HepG2 (cell line): ENCODE measurements around the gene MARS1. TPM values are rescaled to one million over a fixed set of nuclear protein-coding genes. Genes with fewer than 3 reads are reported as not detected.

Experiments
- ARID2 ChIP-seq: sonication (generic); formaldehyde crosslinking; IDR thresholded peaks from 2 replicates; pipeline ENCODE4 v1.8.1; 2022; ENCODE audit warnings: mild to moderate bottlenecking, missing genetic modification reagents, borderline replicate concordance
- ATF6 ChIP-seq: sonication (generic); formaldehyde crosslinking; conservative IDR thresholded peaks from 2 replicates; pipeline ENCODE4 v1.4.0; 2020; ENCODE audit warnings: missing genetic modification reagents
- BRD4 ChIP-seq: sonication (generic); formaldehyde crosslinking; IDR thresholded peaks from 2 replicates; pipeline ENCODE4 v1.4.0; 2020; ENCODE audit warnings: missing genetic modification reagents
- CCAR2 ChIP-seq: fragments of 200-400 bp; formaldehyde crosslinking; optimal IDR thresholded peaks from 2 replicates; pipeline ENCODE3; 2018; ENCODE audit warnings: low read depth, mild to moderate bottlenecking, low read length, moderate library complexity
- GTF3A ChIP-seq: sonication (generic); formaldehyde crosslinking; conservative IDR thresholded peaks from 2 replicates; pipeline ENCODE4 v1.4.0; 2020; ENCODE audit warnings: mild to moderate bottlenecking, missing genetic modification reagents
- HMGXB4 ChIP-seq, 2 experiments: sonication (generic) in 1 of 2; formaldehyde crosslinking in 1 of 2; IDR thresholded peaks; 2 replicates each; pipeline versions ENCODE4 v1.4.0 to v1.6.1; 2018 to 2020; ENCODE audit warnings: missing genetic modification reagents in 2 of 2, borderline replicate concordance in 1 of 2, low read depth in 1 of 2, mild to moderate bottlenecking in 1 of 2, missing biosample characterization in 1 of 2
- HNF1B ChIP-seq: sonication (generic); formaldehyde crosslinking; IDR thresholded peaks from 2 replicates; pipeline ENCODE4 v1.5.1; 2020; ENCODE audit warnings: mild to moderate bottlenecking, moderate library complexity, missing genetic modification reagents
- IRF2 ChIP-seq: IDR thresholded peaks from 2 replicates; pipeline ENCODE4 v1.6.1; 2018; ENCODE audit warnings: missing genetic modification reagents, missing compliant biosample characterization
- KAT7 ChIP-seq: IDR thresholded peaks from 2 replicates; pipeline ENCODE4 v1.6.1; 2018; ENCODE audit warnings: borderline replicate concordance, missing compliant biosample characterization
- KLF9 ChIP-seq: IDR thresholded peaks from 2 replicates; pipeline ENCODE4 v1.6.1; 2016; ENCODE audit warnings: low read depth
- MAZ ChIP-seq, 2 experiments: sonication (generic) in 1 of 2; formaldehyde crosslinking in 1 of 2; IDR thresholded peaks; 2 replicates each; pipeline versions ENCODE4 v1.5.0 to v1.6.1; 2012 to 2020; ENCODE audit warnings: low read depth in 2 of 2, mild to moderate bottlenecking in 2 of 2, borderline replicate concordance in 1 of 2, improper control_type of control experiment in 1 of 2, low read length in 1 of 2, missing genetic modification reagents in 1 of 2, moderate library complexity in 1 of 2
- NR1H2 ChIP-seq: sonication (generic); formaldehyde crosslinking; IDR thresholded peaks from 2 replicates; pipeline ENCODE4 v1.8.1; 2022; ENCODE audit warnings: low read depth, missing genetic modification reagents, borderline replicate concordance
- PCBP2 ChIP-seq: fragments of 200-400 bp; formaldehyde crosslinking; optimal IDR thresholded peaks from 2 replicates; pipeline ENCODE3; 2018; ENCODE audit warnings: low read length, low read depth; ENCODE audit not compliant: poor library complexity, severe bottlenecking
- PHF5A ChIP-seq: IDR thresholded peaks from one replicate; pipeline ENCODE4 v1.6.1; 2018; ENCODE audit warnings: low read depth, missing genetic modification reagents; ENCODE audit not compliant: unreplicated experiment
- PLRG1 ChIP-seq: fragments of 450-650 bp; conservative IDR thresholded peaks from 2 replicates; pipeline ENCODE4 v1.6.1; 2016
- RCOR2 ChIP-seq: IDR thresholded peaks from 2 replicates; pipeline ENCODE4 v1.6.1; 2016; ENCODE audit warnings: missing biosample characterization, missing genetic modification reagents
- TBL1XR1 ChIP-seq: fragments of 150-350 bp; IDR thresholded peaks from 2 replicates; pipeline ENCODE4 v1.6.1; 2014; ENCODE audit warnings: borderline replicate concordance, low read length; ENCODE audit not compliant: partially characterized antibody
- ZBTB7A ChIP-seq: sonication (generic); formaldehyde crosslinking; IDR thresholded peaks from 2 replicates; pipeline ENCODE4 v1.8.0; 2022; ENCODE audit warnings: mild to moderate bottlenecking, missing genetic modification reagents
- ZNF124 ChIP-seq: sonication (generic); formaldehyde crosslinking; IDR thresholded peaks from 2 replicates; pipeline ENCODE4 v1.4.0; 2020; ENCODE audit warnings: missing genetic modification reagents
- ZNF136 ChIP-seq: sonication (generic); formaldehyde crosslinking; IDR thresholded peaks from 2 replicates; pipeline ENCODE4 v1.8.1; 2022; ENCODE audit warnings: low read depth, mild to moderate bottlenecking, moderate library complexity, missing genetic modification reagents
- ZNF232 ChIP-seq: sonication (generic); formaldehyde crosslinking; IDR thresholded peaks from 2 replicates; pipeline ENCODE4 v1.4.0; 2020; ENCODE audit warnings: missing genetic modification reagents, borderline replicate concordance
- ZNF546 ChIP-seq: sonication (generic); formaldehyde crosslinking; conservative IDR thresholded peaks from 2 replicates; pipeline ENCODE4 v1.8.1; 2023; ENCODE audit warnings: mild to moderate bottlenecking, missing genetic modification reagents
- ZNF607 ChIP-seq: sonication (generic); formaldehyde crosslinking; IDR thresholded peaks from 2 replicates; pipeline ENCODE4 v1.5.1; 2020; ENCODE audit warnings: missing genetic modification reagents, mild to moderate bottlenecking, borderline replicate concordance
- ZNF703 ChIP-seq: sonication (generic); formaldehyde crosslinking; IDR thresholded peaks from 2 replicates; pipeline ENCODE4 v1.5.1; 2020; ENCODE audit warnings: missing genetic modification reagents, mild to moderate bottlenecking, moderate library complexity, borderline replicate concordance
- ZZZ3 ChIP-seq: sonication (generic); formaldehyde crosslinking; IDR thresholded peaks from 2 replicates; pipeline ENCODE4 v1.4.0; 2020; ENCODE audit warnings: missing genetic modification reagents, mild to moderate bottlenecking, borderline replicate concordance
- polyA plus RNA-seq, 8 experiments: library from polyadenylated mRNA; depleted of rRNA in 3 of 8; stranded (reverse) in 7 of 8; unstranded in 1 of 8; fragments of >200 nt; fragmentation: Illumina TruSeq in 4 of 8; extraction: Trizol in 4 of 8; gene quantifications; 2 replicates each; pipeline versions ENCODE4 v1.2.1 to v1.2.3, GENCODE V29; 2011 to 2016; ENCODE audit warnings: low read depth in 4 of 8, missing spikeins in 1 of 8, mixed read lengths in 1 of 8; ENCODE audit not compliant: insufficient read depth in 1 of 8
- total RNA-seq, 5 experiments: library from RNA; depleted of rRNA; stranded (reverse); fragments of >200 nt; fragmentation: Illumina TruSeq; extraction: Trizol; gene quantifications; 2 replicates each; pipeline ENCODE4 v1.2.3, GENCODE V29; 2016; ENCODE audit warnings: low read depth in 1 of 5

The MARS1 gene
- total and polyA plus RNA-seq, 2 of the 13 experiments (the other 11 are each of a cell fraction or from before 2014, with no cell fraction given) = 115 to 181 TPM

- TF ChIP-seq ZNF546 (CRISPR knock-in tag) = no peak
- TF ChIP-seq GTF3A = no peak
- TF ChIP-seq KLF9 (CRISPR knock-in tag) = no peak
- no peak for TF ChIP-seq ATF6 (CRISPR knock-in tag)
- no peak for TF ChIP-seq PHF5A (CRISPR knock-in tag)
- no peak for TF ChIP-seq ZNF124 (CRISPR knock-in tag)
- TF ChIP-seq BRD4 (CRISPR knock-in tag) = no peak
- no peak; the same call in 1 of the 2 replicates for TF ChIP-seq ZNF232 (CRISPR knock-in tag)
- TF ChIP-seq ZBTB7A (CRISPR knock-in tag) = 0 out of 2 replicates have a peak, but pooled peaks have one; percentile 37
- TF ChIP-seq NR1H2 = 0 out of 2 replicates have a peak, but pooled peaks have one; percentile 39
- TF ChIP-seq PCBP2 = no peak
- TF ChIP-seq ZNF136 (CRISPR knock-in tag) = no peak
- TF ChIP-seq HMGXB4 (CRISPR knock-in tag; IDR thresholded peaks at IDR 0.05; ENCODE audit: borderline replicate concordance in 1 of 2, low read depth in 1 of 2) = peak; percentile 67 to 76; a peak in 3 of 4 replicates
- TF ChIP-seq IRF2 (CRISPR knock-in tag) = no peak
- TF ChIP-seq HNF1B = 0 out of 2 replicates have a peak, but pooled peaks have one; percentile 45
- TF ChIP-seq MAZ (IDR thresholded peaks at IDR 0.05; ENCODE audit: borderline replicate concordance, low read depth, low read length) = no peak
- TF ChIP-seq MAZ (CRISPR knock-in tag; IDR thresholded peaks at IDR 0.05; ENCODE audit: low read depth) = peak; percentile 41; the same call in 1 of the 2 replicates
- TF ChIP-seq KAT7 (CRISPR knock-in tag) = no peak
- no peak for TF ChIP-seq PLRG1
- no peak for TF ChIP-seq ZZZ3 (CRISPR knock-in tag)
- TF ChIP-seq ZNF607 = peak; percentile 41; the same call in 1 of the 2 replicates
- TF ChIP-seq TBL1XR1 = no peak
- TF ChIP-seq ARID2 (CRISPR knock-in tag) = no peak
- no peak for TF ChIP-seq CCAR2
- no peak for TF ChIP-seq ZNF703
- no peak for TF ChIP-seq RCOR2
Observed at GRCh38 chr12:57459055-57459749, 28.7 kb upstream of the MARS1 start (continued).
